GM19468 (cell line): ENCODE data around the gene CELF4.

Source experiments
- ATAC-seq: cut with Tn5 transposase; IDR thresholded peaks from one replicate; pipeline ENCODE4 v1.9.1; 2021; ENCODE audit warnings: mild to moderate bottlenecking, moderate library complexity, moderate number of reproducible peaks; ENCODE audit not compliant: unreplicated experiment; ENCODE audit errors: extremely low read depth

CELF4 gene

GRCh38 chr18:37450434-37451132 is 115.0 kb downstream of the CELF4 start:
- ATAC-seq, result no peak

- no peak for ATAC-seq
Observed at GRCh38 chr18:37449618-37450017, 116.0 kb downstream of the CELF4 start.

GRCh38 chr18:37448946-37449345 is 116.7 kb downstream of the CELF4 start:
- no peak for ATAC-seq

- no peak for ATAC-seq
Observed at GRCh38 chr18:37447962-37448888, 117.4 kb downstream of the CELF4 start.

- ATAC-seq, result no peak
Observed at GRCh38 chr18:37445836-37446235, 119.8 kb downstream of the CELF4 start.

- no peak for ATAC-seq
Observed at GRCh38 chr18:37445368-37445767, 120.2 kb downstream of the CELF4 start.

- no peak for ATAC-seq
Observed at GRCh38 chr18:37443325-37444055, 122.1 kb downstream of the CELF4 start.

- no peak for ATAC-seq
Observed at GRCh38 chr18:37442477-37442876, 123.1 kb downstream of the CELF4 start.

GRCh38 chr18:37441821-37442220 is 123.8 kb downstream of the CELF4 start:
- no peak for ATAC-seq

- ATAC-seq, result no peak
Observed at GRCh38 chr18:37440206-37440605, 125.4 kb downstream of the CELF4 start.

- ATAC-seq, result no peak
Observed at GRCh38 chr18:37438417-37439180, 127.0 kb downstream of the CELF4 start.

- ATAC-seq, result no peak
Observed at GRCh38 chr18:37435996-37436395, 129.6 kb downstream of the CELF4 start.

GRCh38 chr18:37435150-37435867 is 130.3 kb downstream of the CELF4 start:
- no peak for ATAC-seq

- no peak for ATAC-seq
Observed at GRCh38 chr18:37434161-37434860, 131.3 kb downstream of the CELF4 start.

GRCh38 chr18:37432436-37433195 is 133.0 kb downstream of the CELF4 start:
- no peak for ATAC-seq

- no peak for ATAC-seq
Observed at GRCh38 chr18:37430357-37431076, 135.1 kb downstream of the CELF4 start.

- no peak for ATAC-seq
Observed at GRCh38 chr18:37429791-37430190, 135.8 kb downstream of the CELF4 start.
